ENCODE data around the gene GNAT1. TPM values are rescaled to one million over a fixed set of nuclear protein-coding genes. Genes with fewer than 3 reads are reported as not detected.

The GNAT1 gene
- total RNA-seq, 1 experiment from 2014 or later = not detected

DNA sequence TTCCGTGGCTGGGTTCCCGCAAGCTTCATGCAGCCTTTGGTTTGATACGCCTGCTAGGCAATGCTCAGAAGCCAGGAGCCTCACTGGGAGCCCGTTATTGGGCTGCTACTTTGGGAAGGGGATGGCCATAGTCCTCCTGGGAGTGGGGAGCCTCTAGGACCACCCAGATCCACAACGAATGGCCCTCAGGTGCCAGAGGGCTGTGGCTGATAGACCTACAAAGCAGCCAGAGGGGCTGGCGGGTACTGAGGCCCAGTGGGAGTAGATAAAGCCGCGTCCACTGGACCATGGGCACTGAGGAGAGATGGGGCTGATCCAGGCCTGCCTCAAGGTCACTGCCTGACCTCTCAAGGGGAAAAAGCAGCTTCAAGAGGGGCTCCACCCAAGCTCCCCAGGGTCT is 714 bp downstream of the GNAT1 start:
- Histone ChIP-seq H3K56ac (ENCODE audit: insufficient read length, low read depth, low read length) (no peak overlapping the region), H3K4me2 (ENCODE audit: insufficient read depth, insufficient read length, low read length) (no peak overlapping the region), H3K9ac (ENCODE audit: extremely low read depth, insufficient read length, low read length) (no peak overlapping the region), H4K91ac (ENCODE audit: insufficient read length, low read depth, low read length) (no peak overlapping the region), H2BK12ac (ENCODE audit: insufficient read length, low read depth, low read length) (no peak overlapping the region), H2BK20ac (ENCODE audit: low read depth, low read length, poor library complexity, severe bottlenecking) (no peak overlapping the region), H3K9me3 (ENCODE audit: control insufficient read depth, low read depth, low read length) (no peaks in the 10 kb centered on the region), H3K23me2 (ENCODE audit: insufficient read length, low read depth, low read length, poor library complexity, severe bottlenecking) (no peaks in the 10 kb centered on the region), H4K8ac (replicated peaks; ENCODE audit: insufficient read length, low read depth, low read length) (no peak overlapping the region), H4K5ac (ENCODE audit: insufficient read length, low read depth, low read length) (no peak overlapping the region), H2BK5ac (ENCODE audit: insufficient read length, low read length) (no peak overlapping the region), H3K23ac (ENCODE audit: insufficient read length, low read depth, low read length) (no peak overlapping the region), H2AK5ac (ENCODE audit: insufficient read length, low read length) (no peak overlapping the region), H3K14ac (ENCODE audit: insufficient read depth, low read length) (no peak overlapping the region), H3T11ph (ENCODE audit: low read length) (no peak overlapping the region), H3K27ac (ENCODE audit: insufficient read length, low read depth, low read length) (no peak overlapping the region), H3K4me1 (ENCODE audit: insufficient read depth, low read length) (no peaks in the 10 kb centered on the region), H3K27me3 (ENCODE audit: insufficient read depth, low read length) (no peaks in the 10 kb centered on the region; the same call in 1 of the 2 replicates), H3K18ac (ENCODE audit: insufficient read length, low read depth, low read length) (no peak overlapping the region), H3K4ac (ENCODE audit: low read depth, low read length) (no peak overlapping the region), H2BK15ac (ENCODE audit: low read depth, low read length) (no peak overlapping the region), H2AFZ (ENCODE audit: low read length) (no peak overlapping the region), H4K20me1 (ENCODE audit: control insufficient read depth, insufficient read depth, insufficient read length) (no peaks in the 10 kb centered on the region), H3K79me2 (ENCODE audit: insufficient read depth, low read length) (no peaks in the 10 kb centered on the region), H2BK120ac (ENCODE audit: low read depth, low read length, poor library complexity, severe bottlenecking) (no peak overlapping the region), H3K79me1 (ENCODE audit: insufficient read depth, low read depth, low read length, poor library complexity, severe bottlenecking) (no peaks in the 10 kb centered on the region)
- H3K27ac Mint-ChIP-seq = no peak overlapping the region
- no peak overlapping the region for H3K4me3 Mint-ChIP-seq
- peaks cover 7 to 16% of the 10 kb centered on the region in 2 experiments for H3K4me1 Mint-ChIP-seq
- no peaks in the 10 kb centered on the region for H3K9me3 Mint-ChIP-seq
- DNase-seq = no peak
- TF ChIP-seq, protein P1, sequence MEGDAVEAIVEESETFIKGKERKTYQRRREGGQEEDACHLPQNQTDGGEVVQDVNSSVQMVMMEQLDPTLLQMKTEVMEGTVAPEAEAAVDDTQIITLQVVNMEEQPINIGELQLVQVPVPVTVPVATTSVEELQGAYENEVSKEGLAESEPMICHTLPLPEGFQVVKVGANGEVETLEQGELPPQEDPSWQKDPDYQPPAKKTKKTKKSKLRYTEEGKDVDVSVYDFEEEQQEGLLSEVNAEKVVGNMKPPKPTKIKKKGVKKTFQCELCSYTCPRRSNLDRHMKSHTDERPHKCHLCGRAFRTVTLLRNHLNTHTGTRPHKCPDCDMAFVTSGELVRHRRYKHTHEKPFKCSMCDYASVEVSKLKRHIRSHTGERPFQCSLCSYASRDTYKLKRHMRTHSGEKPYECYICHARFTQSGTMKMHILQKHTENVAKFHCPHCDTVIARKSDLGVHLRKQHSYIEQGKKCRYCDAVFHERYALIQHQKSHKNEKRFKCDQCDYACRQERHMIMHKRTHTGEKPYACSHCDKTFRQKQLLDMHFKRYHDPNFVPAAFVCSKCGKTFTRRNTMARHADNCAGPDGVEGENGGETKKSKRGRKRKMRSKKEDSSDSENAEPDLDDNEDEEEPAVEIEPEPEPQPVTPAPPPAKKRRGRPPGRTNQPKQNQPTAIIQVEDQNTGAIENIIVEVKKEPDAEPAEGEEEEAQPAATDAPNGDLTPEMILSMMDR (conservative IDR thresholded peaks at IDR 0.05) = no peak
- H3K36me3 Mint-ChIP-seq (ENCODE audit: insufficient read depth in 1 of 3, low read depth in 3 of 3) = peaks cover 0 to 3% (median 2%) of the 10 kb centered on the region in 3 experiments; a peak in 1 of 7 replicates
- peaks cover 34% of the 10 kb centered on the region for H3K27me3 Mint-ChIP-seq (ENCODE audit: low read depth)
- no CpG with 5 or more reads among the region's 8 CpGs for WGBS (ENCODE audit: extremely low coverage, insufficient read length, low lambda C conversion rate)
